Muscle layer of duodenum (tissue), 2 donors: ENCODE data around the gene JADE1.

Experiments
- H3K27ac ChIP-seq: one replicate; pipeline ENCODE4 v1.7.0; 2013; ENCODE audit warnings: mild to moderate bottlenecking, low read length
- H3K27me3 ChIP-seq: one replicate; pipeline ENCODE4 v1.7.0; 2013; ENCODE audit warnings: low read depth, mild to moderate bottlenecking, control low read depth, low read length
- H3K36me3 ChIP-seq, 2 donors: one replicate each; pipeline ENCODE4 v1.7.0; 2013; ENCODE audit warnings: low read length in 2 of 2, control low read depth in 1 of 2, mild to moderate bottlenecking in 1 of 2; ENCODE audit not compliant: insufficient read depth in 2 of 2, control insufficient read depth in 1 of 2
- H3K4me1 ChIP-seq, 2 donors: one replicate each; pipeline ENCODE4 v1.7.0; 2013; ENCODE audit warnings: low read length in 2 of 2, mild to moderate bottlenecking in 2 of 2, control low read depth in 1 of 2, moderate library complexity in 1 of 2; ENCODE audit not compliant: insufficient read depth in 2 of 2, control insufficient read depth in 1 of 2
- H3K4me3 ChIP-seq, 2 donors: one replicate each; pipeline ENCODE4 v1.7.0; 2013; ENCODE audit warnings: low read length in 2 of 2, low read depth in 1 of 2, mild to moderate bottlenecking in 1 of 2
- H3K9me3 ChIP-seq, 2 donors: one replicate each; pipeline ENCODE4 v1.7.0; 2013; ENCODE audit warnings: low read length in 2 of 2, control low read depth in 1 of 2, mild to moderate bottlenecking in 1 of 2; ENCODE audit not compliant: control insufficient read depth in 1 of 2
- donor health status: healthy.

The JADE1 gene

GRCh38 chr4:128811571-128812441, 2.3 kb downstream of the JADE1 start:
- Histone ChIP-seq H3K27ac (peak overlapping the region; percentile 98), H3K27me3 (no peaks in the 10 kb centered on the region), H3K4me3 (peak overlapping the region; percentile 85 to 97), H3K36me3 (no peaks in the 10 kb centered on the region), H3K9me3 (no peaks in the 10 kb centered on the region), H3K4me1 (peaks cover 5 to 6% of the 10 kb centered on the region in 2 donors)

DNA sequence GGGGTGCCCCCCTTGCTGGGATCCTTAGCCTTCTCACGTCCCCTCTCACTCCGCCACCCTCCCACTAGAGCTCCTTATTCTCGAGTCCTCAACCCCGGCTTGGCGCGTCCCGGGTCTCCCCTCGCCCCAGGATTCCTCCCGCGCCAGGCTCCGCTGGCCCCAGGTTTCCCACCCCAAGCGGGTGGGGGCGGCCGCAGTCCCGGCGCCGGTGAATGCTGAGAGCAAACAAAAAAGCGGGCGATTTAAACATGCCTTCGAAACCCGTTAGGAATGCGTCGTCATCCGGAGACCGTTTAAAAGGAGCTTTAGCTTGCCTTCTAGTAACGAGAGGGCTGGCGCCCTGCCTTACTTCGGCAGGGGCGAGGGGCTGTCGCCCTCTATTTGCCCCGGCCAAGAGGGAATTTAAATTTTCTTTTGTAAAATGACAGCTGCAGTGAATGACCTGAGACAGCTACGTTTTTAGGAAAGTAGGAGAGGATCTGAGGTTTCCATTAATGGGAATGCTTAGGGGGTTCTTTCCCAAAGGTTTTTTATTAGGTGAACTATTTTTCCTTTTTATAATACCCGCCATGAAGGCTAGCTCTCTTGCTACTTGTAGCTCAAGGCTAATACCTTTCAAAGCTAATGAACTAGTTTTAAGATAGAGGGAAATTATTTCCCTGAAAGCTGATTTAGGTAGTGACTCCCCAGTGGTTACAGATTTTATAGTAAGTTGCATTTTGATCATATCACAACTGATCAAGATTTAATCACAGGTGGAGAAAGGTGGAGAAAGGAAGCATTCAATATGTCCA, 3.1 kb downstream of the JADE1 start:
- Histone ChIP-seq H3K4me1 (peaks cover 5 to 6% of the 10 kb centered on the region in 2 donors), H3K9me3 (no peaks in the 10 kb centered on the region), H3K27ac (peak overlapping the region; percentile 86), H3K4me3 (peak overlapping the region; percentile 76 to 85), H3K27me3 (no peaks in the 10 kb centered on the region), H3K36me3 (no peaks in the 10 kb centered on the region)

GRCh38 chr4:128813965-128814364, 4.5 kb downstream of the JADE1 start:
- Histone ChIP-seq H3K9me3 (no peaks in the 10 kb centered on the region), H3K27me3 (no peaks in the 10 kb centered on the region), H3K36me3 (no peaks in the 10 kb centered on the region), H3K4me1 (peaks cover 5 to 6% of the 10 kb centered on the region in 2 donors), H3K4me3 (no peak overlapping the region), H3K27ac (no peak overlapping the region)

DNA sequence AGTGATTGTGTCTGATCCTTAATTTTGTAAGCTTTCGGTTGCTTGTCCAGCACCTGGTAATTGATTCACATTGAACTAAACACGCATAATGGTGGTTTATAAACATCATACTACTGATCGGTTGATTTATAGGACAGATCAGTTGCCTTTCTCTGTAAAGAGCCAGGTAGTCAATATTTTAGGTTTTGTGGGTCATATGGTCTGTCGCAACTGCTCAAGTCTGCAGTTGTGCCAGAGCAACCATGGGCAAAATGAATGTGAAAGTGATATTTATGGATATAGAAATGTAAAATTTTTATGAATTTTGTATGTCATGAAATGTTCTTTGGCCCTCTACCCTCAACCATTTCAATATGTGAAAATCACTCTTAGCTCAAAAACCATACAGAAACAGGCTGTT, 8.9 kb downstream of the JADE1 start:
- H3K27me3 ChIP-seq = no peaks in the 10 kb centered on the region
- H3K27ac ChIP-seq = no peak overlapping the region
- no peak overlapping the region for H3K4me3 ChIP-seq
- H3K36me3 ChIP-seq = no peaks in the 10 kb centered on the region
- H3K9me3 ChIP-seq = no peaks in the 10 kb centered on the region
- peaks cover 0 to 3% of the 10 kb centered on the region in 2 donors for H3K4me1 ChIP-seq

GRCh38 chr4:128819082-128819742, 9.7 kb downstream of the JADE1 start:
- Histone ChIP-seq H3K36me3 (no peaks in the 10 kb centered on the region), H3K9me3 (no peaks in the 10 kb centered on the region), H3K27ac (no peak overlapping the region), H3K4me3 (no peak overlapping the region), H3K4me1 (peaks cover 0 to 3% of the 10 kb centered on the region in 2 donors), H3K27me3 (no peaks in the 10 kb centered on the region)

DNA sequence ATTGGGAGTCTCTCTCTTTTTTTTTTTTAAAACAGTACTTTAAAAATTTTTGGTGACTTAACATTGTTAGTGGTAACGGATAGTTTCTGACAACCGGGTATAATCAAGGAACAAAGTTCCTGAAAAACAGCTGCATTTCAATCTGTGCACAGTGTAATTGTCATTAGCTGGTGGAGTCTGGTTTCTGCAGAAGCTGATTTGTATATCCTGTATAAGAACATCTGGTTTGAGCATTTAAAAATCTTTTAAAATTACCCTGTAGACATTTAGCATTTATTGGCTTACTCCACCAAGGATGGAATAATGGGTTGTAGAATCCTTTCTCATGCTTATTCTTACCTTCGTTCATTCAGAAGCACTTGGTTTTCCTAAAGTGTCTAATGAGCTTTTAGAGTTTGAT, 11.2 kb downstream of the JADE1 start:
- no peaks in the 10 kb centered on the region for H3K36me3 ChIP-seq
- H3K9me3 ChIP-seq = no peaks in the 10 kb centered on the region
- no peaks in the 10 kb centered on the region for H3K27me3 ChIP-seq
- H3K4me3 ChIP-seq = no peak overlapping the region
- H3K27ac ChIP-seq = no peak overlapping the region
- H3K4me1 ChIP-seq = peaks cover 5 to 10% of the 10 kb centered on the region in 2 donors

GRCh38 chr4:128821151-128821550, 11.7 kb downstream of the JADE1 start:
- H3K4me1 ChIP-seq = peaks cover 7 to 14% of the 10 kb centered on the region in 2 donors
- no peaks in the 10 kb centered on the region for H3K27me3 ChIP-seq
- no peaks in the 10 kb centered on the region for H3K36me3 ChIP-seq
- H3K9me3 ChIP-seq = no peaks in the 10 kb centered on the region
- H3K4me3 ChIP-seq = no peak overlapping the region
- no peak overlapping the region for H3K27ac ChIP-seq

GRCh38 chr4:128823025-128823661, 13.6 kb downstream of the JADE1 start:
- peaks cover 17 to 28% of the 10 kb centered on the region in 2 donors for H3K4me1 ChIP-seq
- no peak overlapping the region for H3K27ac ChIP-seq
- H3K27me3 ChIP-seq = no peaks in the 10 kb centered on the region
- no peaks in the 10 kb centered on the region for H3K9me3 ChIP-seq
- H3K36me3 ChIP-seq = no peaks in the 10 kb centered on the region
- no peak overlapping the region for H3K4me3 ChIP-seq

DNA sequence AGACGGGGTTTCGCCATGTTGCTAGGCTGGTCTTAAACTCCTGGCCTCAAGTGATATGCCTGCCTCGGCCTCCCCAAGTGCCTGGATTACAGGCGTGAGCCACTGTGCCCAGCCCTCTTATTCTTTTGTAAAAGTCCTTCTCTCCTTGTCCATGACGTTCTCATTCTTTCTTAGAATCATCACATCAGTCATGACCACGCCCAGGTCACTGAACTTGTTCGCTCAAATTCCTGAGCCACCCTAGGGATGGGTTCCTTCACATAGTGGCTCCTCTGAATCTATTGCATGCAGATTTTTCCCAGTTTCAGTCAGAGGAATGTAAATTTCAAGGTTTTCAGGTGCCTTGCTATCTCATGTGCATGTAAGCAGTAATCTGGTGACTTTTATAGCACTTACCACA, 15.7 kb downstream of the JADE1 start:
- peaks cover 17 to 29% of the 10 kb centered on the region in 2 donors for H3K4me1 ChIP-seq
- H3K36me3 ChIP-seq = no peaks in the 10 kb centered on the region
- no peak overlapping the region for H3K27ac ChIP-seq
- no peak overlapping the region for H3K4me3 ChIP-seq
- no peaks in the 10 kb centered on the region for H3K27me3 ChIP-seq
- H3K9me3 ChIP-seq = no peaks in the 10 kb centered on the region

DNA sequence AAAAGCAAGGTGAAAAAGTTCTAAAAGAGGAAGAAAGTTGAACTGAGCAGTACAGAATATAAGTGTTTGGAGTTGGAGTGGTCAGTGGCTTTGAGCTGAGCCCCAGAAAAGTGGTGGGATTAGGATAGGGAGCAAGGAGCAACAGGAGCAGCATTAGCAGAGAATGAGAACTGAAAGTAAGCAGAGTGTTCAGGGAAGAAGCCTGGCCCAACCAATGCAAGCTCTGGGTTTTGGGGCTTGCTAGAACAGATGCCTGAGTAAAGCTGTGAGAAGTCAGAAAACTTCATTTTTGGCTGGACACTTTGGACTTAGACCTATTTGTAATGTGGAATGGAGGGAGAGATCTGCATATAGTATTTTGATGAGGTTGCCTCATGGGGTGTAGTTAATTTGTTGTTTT, 17.8 kb downstream of the JADE1 start:
- Histone ChIP-seq H3K36me3 (no peaks in the 10 kb centered on the region), H3K4me1 (peaks cover 31 to 45% of the 10 kb centered on the region in 2 donors), H3K4me3 (no peak overlapping the region)

More for the DNA sequence above, 17.8 kb downstream of the JADE1 start:
- Histone ChIP-seq H3K27ac (no peak overlapping the region), H3K9me3 (no peaks in the 10 kb centered on the region), H3K27me3 (no peaks in the 10 kb centered on the region)
